ENCODE results near the gene GRAMD1B.

The GRAMD1B gene

GRCh38 chr11:123521001-123521400, 90.9 kb downstream of the GRAMD1B start:
- no peak overlapping the region for H3K4me3 ChIP-seq (ENCODE audit: low read depth in 1 of 2, low read length in 2 of 2)
- H4K20me1 ChIP-seq (ENCODE audit: insufficient read depth, low read length) = peaks cover 14% of the 10 kb centered on the region; the same call in 1 of the 2 replicates
- H3K36me3 ChIP-seq (ENCODE audit: insufficient read depth, low read length) = no peaks in the 10 kb centered on the region
- no peak overlapping the region for H3K9ac ChIP-seq (ENCODE audit: low read depth, low read length)
- H3K4me1 ChIP-seq (ENCODE audit: insufficient read depth, low read length) = no peaks in the 10 kb centered on the region
- no peak overlapping the region for H2AFZ ChIP-seq (ENCODE audit: low read depth, low read length)
- TF ChIP-seq, protein P1, sequence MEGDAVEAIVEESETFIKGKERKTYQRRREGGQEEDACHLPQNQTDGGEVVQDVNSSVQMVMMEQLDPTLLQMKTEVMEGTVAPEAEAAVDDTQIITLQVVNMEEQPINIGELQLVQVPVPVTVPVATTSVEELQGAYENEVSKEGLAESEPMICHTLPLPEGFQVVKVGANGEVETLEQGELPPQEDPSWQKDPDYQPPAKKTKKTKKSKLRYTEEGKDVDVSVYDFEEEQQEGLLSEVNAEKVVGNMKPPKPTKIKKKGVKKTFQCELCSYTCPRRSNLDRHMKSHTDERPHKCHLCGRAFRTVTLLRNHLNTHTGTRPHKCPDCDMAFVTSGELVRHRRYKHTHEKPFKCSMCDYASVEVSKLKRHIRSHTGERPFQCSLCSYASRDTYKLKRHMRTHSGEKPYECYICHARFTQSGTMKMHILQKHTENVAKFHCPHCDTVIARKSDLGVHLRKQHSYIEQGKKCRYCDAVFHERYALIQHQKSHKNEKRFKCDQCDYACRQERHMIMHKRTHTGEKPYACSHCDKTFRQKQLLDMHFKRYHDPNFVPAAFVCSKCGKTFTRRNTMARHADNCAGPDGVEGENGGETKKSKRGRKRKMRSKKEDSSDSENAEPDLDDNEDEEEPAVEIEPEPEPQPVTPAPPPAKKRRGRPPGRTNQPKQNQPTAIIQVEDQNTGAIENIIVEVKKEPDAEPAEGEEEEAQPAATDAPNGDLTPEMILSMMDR (IDR thresholded peaks at IDR 0.05; ENCODE audit: borderline replicate concordance, extremely low read depth, low read length, poor library complexity, severe bottlenecking) = no peak
- no peak for TF ChIP-seq EZH2 (IDR thresholded peaks at IDR 0.05; ENCODE audit: borderline replicate concordance, low read depth, low read length, severe bottlenecking)
- H3K9me3 ChIP-seq (ENCODE audit: insufficient read depth, low read length, severe bottlenecking) = no peaks in the 10 kb centered on the region
- DNase-seq = no peak
- no peaks in the 10 kb centered on the region for H3K79me2 ChIP-seq (ENCODE audit: insufficient read depth, low read length)
- H3K27me3 ChIP-seq (ENCODE audit: insufficient read depth, low read length, poor library complexity) = no peaks in the 10 kb centered on the region
- ATAC-seq (ENCODE audit: insufficient read depth, low read depth) = no peak
- H3K4me2 ChIP-seq (ENCODE audit: insufficient read depth, low read length) = no peak overlapping the region
- H3K27ac ChIP-seq (ENCODE audit: low read length) = no peak overlapping the region

- H3K4me1 ChIP-seq (ENCODE audit: insufficient read depth, low read length) = no peaks in the 10 kb centered on the region
- no peak for ATAC-seq (ENCODE audit: insufficient read depth, low read depth)
- TF ChIP-seq, protein P1 (IDR thresholded peaks at IDR 0.05; ENCODE audit: borderline replicate concordance, extremely low read depth, low read length, poor library complexity, severe bottlenecking) = no peak
- no peak for TF ChIP-seq EZH2 (IDR thresholded peaks at IDR 0.05; ENCODE audit: borderline replicate concordance, low read depth, low read length, severe bottlenecking)
Observed at GRCh38 chr11:123521930-123522329, 91.9 kb downstream of the GRAMD1B start.

DNA sequence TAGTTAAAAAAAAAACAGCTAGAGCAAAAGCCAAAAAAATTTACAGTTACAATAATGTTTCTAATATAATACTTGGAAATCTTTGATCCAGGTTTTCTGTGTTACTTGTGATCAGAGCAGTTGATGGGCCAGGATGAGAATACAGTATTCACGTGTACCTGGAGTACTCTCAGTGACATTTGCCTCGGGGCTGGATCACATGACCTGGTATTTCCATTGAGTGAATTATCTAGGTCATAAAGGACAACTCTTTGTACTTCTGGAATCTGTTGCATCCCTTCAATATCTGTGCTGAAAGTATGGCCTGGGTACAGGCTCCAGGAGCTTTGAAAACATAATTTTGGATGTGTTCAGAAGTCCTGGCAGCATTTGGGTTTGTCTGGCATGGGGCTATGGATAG, 93.5 kb downstream of the GRAMD1B start:
- Histone ChIP-seq H3K36me3 (ENCODE audit: insufficient read depth, low read length) (no peaks in the 10 kb centered on the region), H3K4me1 (ENCODE audit: insufficient read depth, low read length) (no peaks in the 10 kb centered on the region), H3K27me3 (ENCODE audit: insufficient read depth, low read length, poor library complexity) (no peaks in the 10 kb centered on the region), H3K4me3 (ENCODE audit: low read depth in 1 of 2, low read length in 2 of 2) (no peak overlapping the region), H3K79me2 (ENCODE audit: insufficient read depth, low read length) (no peaks in the 10 kb centered on the region), H4K20me1 (ENCODE audit: insufficient read depth, low read length) (peaks cover 18% of the 10 kb centered on the region; the same call in 1 of the 2 replicates), H3K4me2 (ENCODE audit: insufficient read depth, low read length) (no peak overlapping the region), H3K9me3 (ENCODE audit: insufficient read depth, low read length, severe bottlenecking) (no peaks in the 10 kb centered on the region), H2AFZ (ENCODE audit: low read depth, low read length) (no peak overlapping the region), H3K27ac (ENCODE audit: low read length) (no peak overlapping the region), H3K9ac (ENCODE audit: low read depth, low read length) (no peak overlapping the region)
- no peak for TF ChIP-seq EZH2 (IDR thresholded peaks at IDR 0.05; ENCODE audit: borderline replicate concordance, low read depth, low read length, severe bottlenecking)
- TF ChIP-seq, protein P1 (IDR thresholded peaks at IDR 0.05; ENCODE audit: borderline replicate concordance, extremely low read depth, low read length, poor library complexity, severe bottlenecking) = no peak
- ATAC-seq (ENCODE audit: insufficient read depth, low read depth) (no peak), DNase-seq (no peak)

More at GRCh38 chr11:123521930-123522329, 91.9 kb downstream of the GRAMD1B start:
- no peaks in the 10 kb centered on the region for H3K9me3 ChIP-seq (ENCODE audit: insufficient read depth, low read length, severe bottlenecking)
- DNase-seq = no peak
- H3K9ac ChIP-seq (ENCODE audit: low read depth, low read length) = no peak overlapping the region
- no peaks in the 10 kb centered on the region for H3K27me3 ChIP-seq (ENCODE audit: insufficient read depth, low read length, poor library complexity)
- H2AFZ ChIP-seq (ENCODE audit: low read depth, low read length) = no peak overlapping the region
- H3K4me3 ChIP-seq (ENCODE audit: low read depth in 1 of 2, low read length in 2 of 2) = no peak overlapping the region
- no peak overlapping the region for H3K4me2 ChIP-seq (ENCODE audit: insufficient read depth, low read length)
- peaks cover 17% of the 10 kb centered on the region; the same call in 1 of the 2 replicates for H4K20me1 ChIP-seq (ENCODE audit: insufficient read depth, low read length)
- H3K27ac ChIP-seq (ENCODE audit: low read length) = no peak overlapping the region
- no peaks in the 10 kb centered on the region for H3K79me2 ChIP-seq (ENCODE audit: insufficient read depth, low read length)
- no peaks in the 10 kb centered on the region for H3K36me3 ChIP-seq (ENCODE audit: insufficient read depth, low read length)

DNA sequence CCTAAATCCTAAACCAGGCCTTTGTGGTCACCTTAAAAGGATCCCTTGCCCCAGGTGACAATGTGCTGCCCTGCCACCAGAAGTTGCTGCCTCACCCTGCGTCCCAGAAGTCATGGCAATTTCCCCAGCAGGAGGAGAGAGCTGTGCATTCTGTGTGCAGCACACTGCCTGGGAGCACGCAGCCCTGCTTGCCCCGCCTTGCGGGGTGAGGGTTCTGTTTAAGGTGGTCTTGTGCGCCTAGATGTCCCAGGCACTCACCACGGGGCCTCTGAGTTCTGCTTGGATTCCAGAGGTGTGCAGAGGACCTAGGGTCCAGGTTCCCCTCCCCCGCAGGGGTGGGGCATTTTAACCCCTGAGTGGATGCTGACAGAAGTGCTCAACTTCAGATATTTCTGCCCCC, 95.0 kb downstream of the GRAMD1B start:
- Histone ChIP-seq H3K9me3 (ENCODE audit: insufficient read depth, low read length, severe bottlenecking) (no peaks in the 10 kb centered on the region), H3K27ac (ENCODE audit: low read length) (no peak overlapping the region)
- TF ChIP-seq, protein P1 (IDR thresholded peaks at IDR 0.05; ENCODE audit: borderline replicate concordance, extremely low read depth, low read length, poor library complexity, severe bottlenecking) = no peak
- no peak for TF ChIP-seq EZH2 (IDR thresholded peaks at IDR 0.05; ENCODE audit: borderline replicate concordance, low read depth, low read length, severe bottlenecking)

More for the DNA sequence above, 95.0 kb downstream of the GRAMD1B start:
- no peak overlapping the region for H3K9ac ChIP-seq (ENCODE audit: low read depth, low read length)
- no peak overlapping the region for H3K4me2 ChIP-seq (ENCODE audit: insufficient read depth, low read length)
- no peaks in the 10 kb centered on the region for H3K79me2 ChIP-seq (ENCODE audit: insufficient read depth, low read length)
- no peaks in the 10 kb centered on the region for H3K27me3 ChIP-seq (ENCODE audit: insufficient read depth, low read length, poor library complexity)
- no peak for ATAC-seq (ENCODE audit: insufficient read depth, low read depth)
- H2AFZ ChIP-seq (ENCODE audit: low read depth, low read length) = no peak overlapping the region
- H3K4me3 ChIP-seq (ENCODE audit: low read depth in 1 of 2, low read length in 2 of 2) = no peak overlapping the region
- no peaks in the 10 kb centered on the region for H3K4me1 ChIP-seq (ENCODE audit: insufficient read depth, low read length)
- no peaks in the 10 kb centered on the region for H3K36me3 ChIP-seq (ENCODE audit: insufficient read depth, low read length)
- no peak for DNase-seq
- peaks cover 26% of the 10 kb centered on the region for H4K20me1 ChIP-seq (ENCODE audit: insufficient read depth, low read length)
